ENCODE data around the gene CYP4F11.
"Not testable (repeated sequence)": the region's sequence is repeated elsewhere in the genome, so short reads cannot be mapped to it uniquely, and the experiment has no call there.

The CYP4F11 gene

DNA sequence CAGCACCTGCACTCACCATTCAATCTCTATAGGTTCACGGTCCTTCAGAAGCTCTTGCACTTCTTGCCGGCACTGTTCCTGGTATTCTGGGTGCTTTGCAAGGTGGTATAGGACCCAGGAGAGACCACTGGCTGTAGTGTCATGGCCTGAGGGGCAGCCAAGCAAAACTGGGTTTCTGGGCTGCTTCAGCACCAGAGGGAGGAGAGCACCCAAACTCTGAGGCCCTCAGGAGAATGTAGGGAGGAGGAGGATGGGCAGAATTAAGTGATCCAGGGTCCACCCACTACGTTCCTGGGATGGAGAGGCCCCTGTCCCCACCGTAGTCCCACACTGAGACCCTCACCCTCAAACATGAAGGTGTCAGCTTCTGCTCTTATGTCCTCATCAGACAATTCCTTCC lies 12.3 kb downstream of the CYP4F11 start:
- no peak for DNase-seq (ENCODE audit: low spot score)
- Histone ChIP-seq H3K4me3 (no peak overlapping the region), H3K27ac (no peak overlapping the region)
- TF ChIP-seq, protein P1, sequence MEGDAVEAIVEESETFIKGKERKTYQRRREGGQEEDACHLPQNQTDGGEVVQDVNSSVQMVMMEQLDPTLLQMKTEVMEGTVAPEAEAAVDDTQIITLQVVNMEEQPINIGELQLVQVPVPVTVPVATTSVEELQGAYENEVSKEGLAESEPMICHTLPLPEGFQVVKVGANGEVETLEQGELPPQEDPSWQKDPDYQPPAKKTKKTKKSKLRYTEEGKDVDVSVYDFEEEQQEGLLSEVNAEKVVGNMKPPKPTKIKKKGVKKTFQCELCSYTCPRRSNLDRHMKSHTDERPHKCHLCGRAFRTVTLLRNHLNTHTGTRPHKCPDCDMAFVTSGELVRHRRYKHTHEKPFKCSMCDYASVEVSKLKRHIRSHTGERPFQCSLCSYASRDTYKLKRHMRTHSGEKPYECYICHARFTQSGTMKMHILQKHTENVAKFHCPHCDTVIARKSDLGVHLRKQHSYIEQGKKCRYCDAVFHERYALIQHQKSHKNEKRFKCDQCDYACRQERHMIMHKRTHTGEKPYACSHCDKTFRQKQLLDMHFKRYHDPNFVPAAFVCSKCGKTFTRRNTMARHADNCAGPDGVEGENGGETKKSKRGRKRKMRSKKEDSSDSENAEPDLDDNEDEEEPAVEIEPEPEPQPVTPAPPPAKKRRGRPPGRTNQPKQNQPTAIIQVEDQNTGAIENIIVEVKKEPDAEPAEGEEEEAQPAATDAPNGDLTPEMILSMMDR (IDR thresholded peaks at IDR 0.05), result no peak

- Histone ChIP-seq H3K4me3 (no peak overlapping the region), H3K27ac (no peak overlapping the region)
- DNase-seq (ENCODE audit: low spot score), result no peak
- TF ChIP-seq, protein P1 (IDR thresholded peaks at IDR 0.05), result no peak
Measured at GRCh38 chr19:15919243-15919642, 15.1 kb downstream of the CYP4F11 start.

DNA sequence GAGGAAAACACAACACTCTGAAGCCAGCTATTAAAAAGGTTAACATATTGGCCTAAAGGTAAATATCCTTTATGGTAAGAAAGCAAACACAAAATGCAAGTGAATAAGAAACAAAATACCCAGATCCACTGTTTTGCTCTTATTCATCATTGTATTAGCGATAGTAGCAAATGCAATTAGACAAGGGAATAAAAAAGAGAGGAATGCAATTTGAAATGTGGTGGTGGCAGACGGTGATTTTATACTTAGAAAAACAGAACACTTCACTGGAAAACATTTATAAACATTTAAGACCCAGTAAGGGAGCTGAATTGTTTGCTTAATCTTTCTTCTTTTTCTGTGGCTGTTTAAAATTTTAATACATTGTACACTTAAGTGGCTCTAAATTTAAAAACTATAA lies 19.2 kb downstream of the CYP4F11 start:
- DNase-seq (ENCODE audit: low spot score), result no peak
- Histone ChIP-seq H3K4me3 (no peak overlapping the region), H3K27ac (no peak overlapping the region)
- TF ChIP-seq, protein P1 (IDR thresholded peaks at IDR 0.05), result no peak

- TF ChIP-seq, protein P1 (IDR thresholded peaks at IDR 0.05), result no peak
- no peak for DNase-seq (ENCODE audit: low spot score)
- Histone ChIP-seq H3K4me3 (no peak overlapping the region), H3K27ac (no peak overlapping the region)
Measured at GRCh38 chr19:15913830-15914229, 20.5 kb downstream of the CYP4F11 start.

- H3K4me3 ChIP-seq, result no peak overlapping the region
- DNase-seq (ENCODE audit: low spot score), result no peak
- H3K27ac ChIP-seq, result no peak overlapping the region
- TF ChIP-seq, protein P1 (IDR thresholded peaks at IDR 0.05), result no peak
Measured at GRCh38 chr19:15913384-15913783, 20.9 kb downstream of the CYP4F11 start.

DNA sequence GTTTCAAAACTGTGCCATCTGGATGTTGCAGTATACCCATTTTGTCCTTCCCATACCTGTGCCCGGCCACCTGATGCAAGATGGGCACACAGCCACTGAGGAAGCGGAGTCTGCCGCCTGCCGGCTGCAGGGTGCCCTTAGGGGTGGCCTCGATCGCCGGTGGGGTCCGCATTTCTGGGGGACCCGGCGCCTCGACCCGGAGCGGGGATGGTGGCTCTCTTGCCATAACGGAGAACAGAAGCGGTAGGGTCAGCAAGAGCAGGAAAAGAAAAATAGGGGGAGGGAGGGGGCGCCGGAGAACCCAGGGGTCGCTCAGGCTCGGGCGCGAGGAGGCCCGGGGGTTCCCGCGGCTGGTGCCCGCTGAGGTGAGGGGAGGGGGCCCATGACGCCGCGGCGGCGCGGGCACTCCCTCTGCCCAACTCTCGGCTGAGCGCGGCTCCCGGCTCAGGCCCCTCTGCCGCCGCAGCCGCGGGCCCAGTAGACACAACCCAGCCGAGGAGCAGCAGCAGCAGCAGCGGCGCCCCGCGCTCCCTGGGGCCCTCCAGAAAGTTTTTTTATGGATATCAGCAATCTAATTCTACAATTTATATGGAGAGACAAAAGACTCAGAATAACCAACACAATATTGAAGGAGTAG lies 22.6 kb downstream of the CYP4F11 start:
- no peak overlapping the region for H3K4me3 ChIP-seq
- no peak for DNase-seq (ENCODE audit: low spot score)
- TF ChIP-seq, protein P1 (IDR thresholded peaks at IDR 0.05), result no peak
- H3K27ac ChIP-seq, result no peak overlapping the region

DNA sequence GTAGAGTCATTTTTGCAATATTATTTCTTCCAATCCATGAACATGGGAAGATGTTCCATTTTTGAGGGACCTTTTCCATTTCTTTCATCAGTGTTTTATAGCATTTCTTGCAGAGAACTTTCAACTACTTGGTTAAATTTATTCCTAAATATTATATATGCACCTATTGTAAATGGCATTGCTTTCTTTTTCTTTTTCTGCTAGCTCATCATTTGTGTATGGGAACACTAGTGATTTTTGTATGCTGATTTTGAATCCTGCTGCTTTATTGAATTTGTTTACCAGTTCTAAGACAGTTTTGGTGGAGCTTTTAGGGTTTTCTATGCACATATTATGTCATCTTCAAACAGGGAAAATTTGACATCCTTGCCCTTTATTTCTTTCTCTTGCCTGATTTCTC lies 29.3 kb downstream of the CYP4F11 start:
- no peak overlapping the region for H3K4me3 ChIP-seq
- TF ChIP-seq, protein P1 (IDR thresholded peaks at IDR 0.05), result no peak
- no peak for DNase-seq (ENCODE audit: low spot score)
- H3K27ac ChIP-seq, result no peak overlapping the region

DNA sequence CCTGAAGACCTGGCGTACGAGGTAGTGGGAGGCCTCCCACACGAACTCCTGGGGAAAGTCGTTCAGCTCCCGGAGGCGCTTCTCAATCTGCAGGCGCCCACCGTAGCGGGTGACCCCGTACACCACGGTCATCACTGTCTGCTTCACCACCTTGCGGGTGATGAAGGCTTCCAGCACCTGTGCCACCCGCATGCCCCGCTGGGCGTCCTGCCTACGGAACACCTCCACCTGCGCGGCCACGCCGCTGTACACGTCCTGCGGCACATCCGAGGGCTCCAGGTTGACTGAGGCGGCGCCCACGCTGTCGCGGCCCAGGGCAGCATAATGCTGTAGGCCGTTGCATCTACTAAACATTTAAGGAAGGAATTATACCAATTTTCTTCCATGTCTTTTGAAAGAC lies 31.4 kb downstream of the CYP4F11 start:
- H3K4me3 ChIP-seq; H3K27ac ChIP-seq; DNase-seq (ENCODE audit: low spot score): not testable (repeated sequence)

All from coronary artery (tissue), 2 donors.